GM21619 (cell line): ENCODE measurements around the gene ACTR2.
A peak's percentile ranks its signal among the peaks of the same experiment; 100 is the strongest.

ENCODE experiments used
- ATAC-seq: cut with Tn5 transposase; IDR thresholded peaks from one replicate; pipeline ENCODE4 v1.9.1; 2021; ENCODE audit not compliant: unreplicated experiment

Gene ACTR2

GRCh38 chr2:65277791-65278483 lies 50.3 kb downstream of the ACTR2 start:
- ATAC-seq = no peak

GRCh38 chr2:65278531-65278981 lies 50.9 kb downstream of the ACTR2 start:
- no peak for ATAC-seq

DNA sequence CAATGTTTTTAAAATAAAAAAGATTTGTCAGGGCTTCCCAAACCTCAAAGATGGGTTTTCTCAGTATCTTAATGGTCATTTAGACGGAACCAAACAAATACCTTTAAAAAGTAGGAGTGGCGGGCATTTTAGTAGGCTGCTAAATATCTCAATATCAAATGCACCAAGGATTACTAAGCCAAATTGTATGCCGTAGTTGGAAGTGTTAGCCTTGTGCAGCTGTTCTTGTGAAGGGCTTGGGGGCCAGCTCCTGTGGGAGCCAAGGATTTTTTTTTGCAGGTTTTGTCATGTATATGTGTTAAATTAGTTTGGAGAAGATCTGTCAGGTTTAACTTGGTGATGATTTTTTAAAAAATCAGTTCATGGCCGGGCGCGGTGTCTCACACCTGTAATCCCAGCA lies 52.1 kb downstream of the ACTR2 start:
- ATAC-seq = no peak

DNA sequence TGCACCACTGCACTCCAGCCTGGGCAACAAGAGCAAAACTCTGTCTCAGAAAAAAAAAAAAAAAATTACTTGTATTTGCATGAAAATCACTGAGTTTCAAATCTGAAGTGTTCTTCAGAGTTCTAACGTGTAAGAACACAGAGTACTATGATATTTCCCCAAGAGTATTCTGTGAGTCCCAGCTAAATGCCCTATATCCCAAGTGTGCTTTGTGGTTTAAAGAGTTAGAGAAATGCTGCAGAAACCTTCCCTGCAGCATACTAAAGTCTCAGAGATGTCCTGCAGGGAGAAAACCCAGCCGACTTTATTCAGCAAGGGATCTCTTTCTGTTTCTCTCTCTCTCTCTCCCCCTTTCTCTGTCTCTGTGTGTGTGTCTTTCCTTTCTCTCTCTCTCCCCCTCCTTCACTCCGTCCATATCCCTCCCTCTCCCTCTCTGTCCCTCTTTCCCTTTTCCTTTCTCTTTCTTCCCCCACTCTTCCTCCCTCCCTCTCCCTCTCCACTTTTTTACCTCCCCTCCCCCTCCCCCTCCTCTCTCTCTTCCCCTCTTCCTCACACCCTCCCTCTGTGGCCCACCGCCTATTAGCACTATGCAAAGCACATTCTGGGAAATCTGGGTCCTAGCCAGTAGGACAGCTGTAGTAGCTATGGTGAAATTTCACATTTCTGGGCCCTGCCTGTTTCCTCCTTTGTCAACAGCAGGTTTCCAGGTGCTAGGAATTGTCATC lies 54.2 kb downstream of the ACTR2 start:
- ATAC-seq = no peak

DNA sequence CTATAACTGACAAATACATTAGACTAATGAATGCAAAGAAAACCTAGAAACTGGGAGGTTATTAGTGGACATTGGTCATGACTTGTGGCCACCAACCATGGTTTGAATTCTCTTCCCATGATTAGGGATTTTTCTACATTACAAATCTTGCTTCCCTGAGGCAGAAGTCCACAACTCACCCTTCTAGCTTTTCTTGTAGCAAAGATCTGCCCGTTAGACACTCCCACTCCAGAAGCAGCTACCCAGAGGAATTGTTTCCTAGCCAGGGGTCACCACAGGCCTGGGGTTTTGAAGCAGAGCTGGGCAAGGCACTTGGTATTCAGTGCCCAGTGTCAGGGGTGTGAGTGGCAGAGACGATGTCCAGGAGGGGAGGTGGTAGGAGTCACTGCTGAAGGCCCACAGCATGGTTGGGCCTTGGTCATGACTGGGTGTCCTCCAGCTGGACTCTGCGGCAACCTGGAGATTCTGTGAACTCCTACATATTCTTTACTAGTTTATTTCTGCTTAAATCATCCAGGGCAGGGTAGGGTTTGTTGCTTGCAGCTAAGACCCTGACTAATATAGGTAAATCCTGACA lies 54.9 kb downstream of the ACTR2 start:
- no peak for ATAC-seq

- no peak for ATAC-seq
Measured at GRCh38 chr2:65287364-65287763, 59.7 kb downstream of the ACTR2 start.

- ATAC-seq = no peak
Measured at GRCh38 chr2:65291216-65292105, 63.8 kb downstream of the ACTR2 start.

DNA sequence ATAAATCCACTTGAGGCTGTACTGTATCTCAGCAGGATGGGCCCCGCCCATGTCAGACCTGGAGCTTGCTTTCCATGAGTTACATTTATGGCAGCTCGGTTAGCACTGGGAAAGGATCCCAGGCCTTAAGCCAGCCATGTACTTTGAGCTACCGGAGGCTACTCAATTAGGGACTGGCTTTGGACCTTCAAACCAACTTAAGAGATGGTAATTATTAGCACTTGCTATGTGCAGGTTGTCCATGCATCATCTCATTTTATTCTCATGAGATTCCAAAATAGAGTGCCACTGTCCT lies 64.4 kb downstream of the ACTR2 start:
- no peak for ATAC-seq

DNA sequence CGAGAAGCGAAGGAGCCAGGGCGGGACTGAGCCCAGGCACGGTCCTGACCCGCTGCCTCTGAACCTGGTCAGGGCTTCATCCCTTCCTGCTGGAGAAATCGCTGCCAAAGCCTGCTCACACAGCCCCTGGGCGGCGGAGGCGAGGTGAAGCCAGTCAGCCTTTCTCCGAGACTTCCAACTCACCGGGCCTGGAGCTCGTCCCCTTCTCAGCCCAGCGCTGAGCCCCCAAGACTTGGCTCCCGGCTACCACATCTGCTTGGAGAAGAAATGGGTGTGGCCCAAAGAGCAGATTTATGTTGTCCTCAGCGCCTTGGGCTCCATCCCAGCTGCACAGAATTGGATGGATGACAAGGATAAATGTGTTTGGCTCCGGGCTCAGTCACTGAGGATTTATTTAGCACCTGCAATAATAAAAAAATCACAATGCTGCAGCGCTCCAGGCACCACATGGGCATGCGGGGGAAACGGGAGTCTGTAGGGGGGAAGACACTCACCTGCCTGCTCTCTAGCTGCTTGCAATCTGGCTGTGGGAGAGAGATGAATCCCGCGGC lies 64.9 kb downstream of the ACTR2 start:
- ATAC-seq = no peak

DNA sequence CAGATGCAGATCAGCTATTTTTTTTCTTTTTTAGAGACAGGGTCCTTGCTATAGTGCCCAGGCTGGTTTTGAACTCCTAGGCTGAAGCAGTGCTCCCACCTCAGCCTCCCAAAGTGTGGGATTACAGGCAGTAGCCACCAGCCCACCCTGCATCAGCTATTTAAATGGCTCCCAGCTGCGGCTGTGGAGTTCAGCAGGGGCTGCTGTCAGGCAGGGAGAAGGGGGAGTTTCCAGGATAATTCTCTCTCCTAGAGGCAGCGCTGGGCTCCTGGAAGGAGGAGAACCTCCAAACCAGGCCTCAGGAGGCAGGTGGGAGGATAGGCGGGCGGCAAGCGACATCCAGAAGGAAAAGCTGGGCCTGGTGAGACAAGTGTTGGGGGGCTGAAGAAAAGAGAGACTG lies 65.7 kb downstream of the ACTR2 start:
- no peak for ATAC-seq

DNA sequence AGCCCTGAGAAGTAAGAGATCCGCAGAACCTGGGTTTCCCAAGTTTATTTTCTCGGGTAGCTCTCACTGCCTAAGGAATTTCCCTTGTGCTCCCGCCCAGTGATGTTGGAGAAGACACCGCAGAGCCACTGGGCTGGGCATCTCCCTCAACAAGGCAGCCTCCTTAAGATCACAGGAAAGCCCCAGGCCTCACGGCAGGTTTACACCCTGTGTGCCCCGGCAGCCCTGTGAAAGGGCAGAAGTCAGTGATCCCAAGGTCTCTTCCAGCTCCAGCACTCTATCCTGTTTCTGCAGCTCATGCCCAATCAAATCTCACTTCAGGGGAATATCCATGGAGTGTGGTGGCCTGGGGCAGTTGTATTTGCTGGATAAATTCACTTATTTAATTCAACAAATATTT lies 66.5 kb downstream of the ACTR2 start:
- no peak for ATAC-seq

DNA sequence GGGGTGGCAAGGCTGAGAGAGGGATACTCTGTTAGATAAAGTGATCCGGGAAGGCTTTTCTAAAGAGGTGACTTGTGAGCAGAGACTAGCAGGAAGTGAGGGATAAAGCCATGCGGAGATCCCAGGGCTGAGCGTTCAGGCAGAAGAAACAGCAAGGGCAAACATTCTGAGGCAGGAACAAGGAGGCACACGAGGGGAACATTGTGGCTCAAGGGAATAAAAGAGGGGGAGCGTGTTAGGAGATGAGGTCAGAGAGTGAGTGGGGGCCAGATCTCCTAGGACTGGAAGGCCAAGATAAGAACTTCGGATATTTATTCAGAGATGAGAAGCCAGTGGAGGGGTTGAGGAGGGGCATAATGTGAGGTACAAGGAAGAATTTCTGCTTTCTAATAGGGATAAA lies 67.1 kb downstream of the ACTR2 start:
- ATAC-seq = no peak

GRCh38 chr2:65296971-65297370 lies 69.3 kb downstream of the ACTR2 start:
- no peak for ATAC-seq

DNA sequence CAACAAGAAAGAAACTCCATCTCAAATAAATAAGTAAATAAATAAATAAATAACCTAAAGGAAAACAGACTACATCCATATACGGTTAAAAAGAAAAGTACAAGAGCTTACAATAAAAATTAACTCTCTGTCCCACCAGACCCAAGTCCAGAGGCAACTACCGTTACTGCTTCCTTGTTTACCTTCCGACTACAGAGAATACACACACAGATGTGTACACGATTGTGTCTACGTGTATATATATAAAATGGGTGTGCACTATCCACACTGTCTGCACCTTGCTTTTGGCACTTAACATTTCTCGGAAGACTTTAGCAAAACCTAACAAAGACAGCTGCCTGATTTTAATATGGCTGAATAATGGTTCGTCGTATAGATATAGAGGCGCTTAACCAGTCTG lies 69.9 kb downstream of the ACTR2 start:
- no peak for ATAC-seq

DNA sequence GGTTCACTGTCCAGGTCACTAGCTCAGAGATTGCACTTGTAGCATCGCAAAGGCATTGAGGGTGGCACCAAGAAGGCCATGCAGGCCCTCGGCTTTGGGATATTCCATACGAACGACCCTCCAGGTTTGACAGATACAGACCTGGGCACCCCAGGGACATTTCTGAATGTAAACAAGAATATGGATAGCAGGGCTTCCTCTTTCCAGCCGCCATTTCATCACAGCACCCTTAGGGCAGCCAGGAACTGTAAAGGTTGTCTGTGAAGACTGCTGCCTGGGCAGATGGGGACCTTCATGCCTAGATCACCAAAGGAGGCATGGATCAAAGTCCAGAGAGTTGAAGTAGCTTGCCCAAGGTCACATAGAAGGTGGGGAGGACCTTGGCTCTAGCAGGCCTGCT lies 70.5 kb downstream of the ACTR2 start:
- no peak for ATAC-seq

DNA sequence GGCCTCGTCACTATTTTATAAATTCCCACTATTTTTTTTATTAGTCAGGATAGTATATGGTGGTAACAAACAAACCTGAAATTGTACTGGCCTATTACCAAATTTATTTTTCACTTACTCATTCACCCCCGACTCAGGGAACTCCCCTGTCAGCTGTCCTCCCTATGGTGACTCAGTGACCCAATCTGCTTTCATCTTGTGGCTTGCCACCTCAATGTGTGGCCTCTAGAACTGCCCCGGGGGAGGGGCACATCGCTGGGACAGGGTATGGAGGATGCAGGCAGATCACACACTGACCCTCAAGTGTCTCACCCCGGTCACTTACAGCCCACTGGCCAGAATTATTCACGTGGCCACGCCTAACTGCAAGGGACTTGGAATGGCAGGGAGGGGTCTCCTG lies 71.6 kb downstream of the ACTR2 start:
- ATAC-seq = no peak

- no peak for ATAC-seq
Measured at GRCh38 chr2:65300134-65300760, 72.6 kb downstream of the ACTR2 start.

DNA sequence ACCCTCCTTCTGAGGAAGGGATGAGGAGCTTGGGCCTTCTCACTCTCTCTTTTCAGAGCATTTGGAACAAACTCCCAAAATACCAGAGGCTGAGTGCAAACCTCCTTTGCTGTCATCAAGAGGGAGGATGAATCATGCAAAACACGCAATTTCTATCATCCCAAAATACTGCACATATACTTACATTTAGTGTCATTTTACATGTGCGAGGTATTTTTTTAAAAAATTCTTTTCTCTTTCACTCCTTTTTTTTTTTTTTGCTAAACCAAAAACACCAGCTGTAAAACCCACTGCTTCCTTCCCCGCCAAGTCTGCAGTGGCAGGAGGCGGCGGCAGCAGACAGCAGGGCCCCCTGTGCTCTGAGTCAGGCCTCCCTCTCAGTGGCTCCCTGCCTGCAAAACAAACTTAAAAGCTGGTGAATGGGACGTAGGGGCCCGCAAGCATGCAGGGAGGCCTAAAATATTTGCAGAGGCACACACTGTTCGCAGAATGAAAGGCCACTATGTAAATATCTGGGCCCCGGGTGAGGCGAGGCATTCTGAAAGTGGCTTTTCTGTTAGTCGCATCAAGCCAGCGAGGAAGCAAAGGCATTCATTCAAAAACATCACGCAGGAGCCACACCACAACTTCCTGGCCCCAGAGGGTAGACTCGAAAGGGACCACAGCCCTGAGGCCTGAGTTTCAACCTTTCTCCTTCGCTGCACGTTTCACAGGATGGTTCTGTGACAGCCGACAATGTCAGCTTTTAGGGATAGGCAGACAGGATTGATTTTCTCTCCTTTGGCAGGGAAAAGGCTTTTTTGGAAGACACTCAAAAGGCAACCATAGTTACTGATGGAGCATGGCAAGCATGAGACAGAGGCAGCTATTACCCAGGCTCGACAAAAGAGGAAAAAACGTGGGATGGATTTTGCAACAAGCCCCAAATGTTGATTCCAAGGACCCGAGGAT lies 73.4 kb downstream of the ACTR2 start:
- ATAC-seq = peak; percentile 92

DNA sequence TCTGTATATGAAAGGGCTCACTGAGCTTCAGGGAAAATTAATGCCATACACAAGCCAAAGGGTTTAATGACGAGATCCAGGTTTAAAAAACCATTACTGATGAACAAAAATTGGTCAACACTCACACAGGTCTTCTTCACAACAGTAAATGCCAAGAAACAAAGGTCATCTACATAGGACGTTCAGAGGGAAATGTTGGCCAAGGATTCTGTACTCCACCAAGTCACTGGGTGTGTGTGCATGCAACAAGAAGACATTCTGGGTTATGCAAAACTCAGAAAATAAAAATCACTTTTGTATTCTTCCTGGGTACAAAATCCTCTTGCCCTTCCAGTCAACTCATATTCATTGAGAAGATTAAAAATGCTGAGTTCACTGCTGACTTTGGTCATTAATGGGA lies 78.3 kb downstream of the ACTR2 start:
- no peak for ATAC-seq

- ATAC-seq = no peak
Measured at GRCh38 chr2:65309699-65310098, 82.1 kb downstream of the ACTR2 start.
